Prostate gland (tissue), 2 donors: ENCODE measurements around the gene MICU1. TPM values are rescaled to one million over a fixed set of nuclear protein-coding genes. Genes with fewer than 3 reads are reported as not detected.

Experiments used
- DNase-seq: peaks from one replicate; pipeline ENCODE4 v3.0.0-alpha.2; 2019; ENCODE audit warnings: low spot score
- H3K27ac ChIP-seq, 2 donors: fragments of 200-600 bp; sonication (generic); 2 replicates each; pipeline ENCODE4 v1.5.1; 2017 to 2019
- H3K27me3 ChIP-seq: fragments of 200-600 bp; sonication (generic); replicated peaks from 2 replicates; pipeline ENCODE4 v1.5.1; 2019; ENCODE audit not compliant: insufficient read depth
- H3K36me3 ChIP-seq, 2 donors: fragments of 200-600 bp; sonication (generic); 1 replicate in 1 of 2; 2 replicates in 1 of 2; pipeline versions ENCODE4 v1.5.1 to v1.8.1; 2017 to 2019
- H3K4me1 ChIP-seq: fragments of 200-600 bp; sonication (generic); replicated peaks from 2 replicates; pipeline ENCODE4 v1.5.1; 2019
- H3K4me3 ChIP-seq, 2 donors: fragments of 200-600 bp; sonication (generic); 2 replicates each; pipeline ENCODE4 v1.5.1; 2017 to 2019
- H3K9me3 ChIP-seq: fragments of 200-600 bp; sonication (generic); 2 replicates; pipeline ENCODE4 v1.5.1; 2017
- POLR2A ChIP-seq: fragments of 450-650 bp; IDR thresholded peaks from one replicate; pipeline ENCODE4 v1.6.1; 2016; ENCODE audit warnings: antibody characterized with exemption, mild to moderate bottlenecking
- POLR2AphosphoS5 ChIP-seq: sonication (generic); formaldehyde crosslinking; IDR thresholded peaks from one replicate; pipeline ENCODE4 v1.6.1; 2017; ENCODE audit warnings: antibody characterized with exemption
- WGBS: methylation state at CpG from one replicate; pipeline ENCODE4 v1.1.5; 2018; 5-methylcytosine and 5-hydroxymethylcytosine counted together
- intact Hi-C: fragments of 100-400 bp; cut with DNase I; formaldehyde crosslinking; loops from one replicate; pipeline ENCODE4 v1.14.2; 2022
- total RNA-seq, 2 donors: library from RNA; depleted of rRNA; stranded (reverse); fragments of >200 nt; gene quantifications; one replicate each; pipeline ENCODE4 v1.1.0, GENCODE V29; 2016
- TF ChIP-seq, protein P1 (sequence below), 4 experiments: fragments of 200-600 bp in 2 of 4; fragments of 450-650 bp in 2 of 4; sonication (generic) in 2 of 4; IDR thresholded peaks; 1 replicate in 3 of 4; 2 replicates in 1 of 4; pipeline ENCODE4 v1.5.1; 2016 to 2019; ENCODE audit warnings: antibody characterized with exemption in 4 of 4, mild to moderate bottlenecking in 2 of 4, moderate library complexity in 2 of 4

Gene MICU1
- total RNA-seq, 2 donors from 2014 or later = 41.0 to 42.0 TPM

DNA sequence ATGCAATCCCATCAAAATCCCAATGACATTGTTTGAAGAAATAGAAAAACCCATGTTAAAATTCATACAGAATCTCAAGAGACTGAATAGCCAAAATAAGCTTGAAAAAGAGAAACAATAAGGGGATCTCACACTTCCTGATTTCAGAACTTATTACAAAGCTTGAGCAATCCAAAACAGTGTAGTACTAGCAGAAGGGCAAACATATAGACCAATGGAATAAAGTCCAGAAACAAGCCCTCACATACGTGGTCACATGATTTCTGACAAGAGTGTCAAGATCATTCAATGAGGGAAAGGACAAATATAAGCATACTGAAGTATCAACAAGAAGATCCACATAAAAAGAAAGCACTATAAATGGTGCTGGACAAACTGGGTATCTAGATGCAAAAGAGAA lies 31.9 kb downstream of the MICU1 start:
- no peaks in the 10 kb centered on the region for H3K27me3 ChIP-seq
- H3K36me3 ChIP-seq = no peaks in the 10 kb centered on the region
- H3K27ac ChIP-seq = no peak overlapping the region
- no peaks in the 10 kb centered on the region for H3K9me3 ChIP-seq
- intact Hi-C loops = no loop called here
- 92% methylated on average over 1 of the region's 1 CpG for WGBS
- no peak overlapping the region for H3K4me3 ChIP-seq
- no peaks in the 10 kb centered on the region for H3K4me1 ChIP-seq
- DNase-seq = no peak
- TF ChIP-seq, protein P1, sequence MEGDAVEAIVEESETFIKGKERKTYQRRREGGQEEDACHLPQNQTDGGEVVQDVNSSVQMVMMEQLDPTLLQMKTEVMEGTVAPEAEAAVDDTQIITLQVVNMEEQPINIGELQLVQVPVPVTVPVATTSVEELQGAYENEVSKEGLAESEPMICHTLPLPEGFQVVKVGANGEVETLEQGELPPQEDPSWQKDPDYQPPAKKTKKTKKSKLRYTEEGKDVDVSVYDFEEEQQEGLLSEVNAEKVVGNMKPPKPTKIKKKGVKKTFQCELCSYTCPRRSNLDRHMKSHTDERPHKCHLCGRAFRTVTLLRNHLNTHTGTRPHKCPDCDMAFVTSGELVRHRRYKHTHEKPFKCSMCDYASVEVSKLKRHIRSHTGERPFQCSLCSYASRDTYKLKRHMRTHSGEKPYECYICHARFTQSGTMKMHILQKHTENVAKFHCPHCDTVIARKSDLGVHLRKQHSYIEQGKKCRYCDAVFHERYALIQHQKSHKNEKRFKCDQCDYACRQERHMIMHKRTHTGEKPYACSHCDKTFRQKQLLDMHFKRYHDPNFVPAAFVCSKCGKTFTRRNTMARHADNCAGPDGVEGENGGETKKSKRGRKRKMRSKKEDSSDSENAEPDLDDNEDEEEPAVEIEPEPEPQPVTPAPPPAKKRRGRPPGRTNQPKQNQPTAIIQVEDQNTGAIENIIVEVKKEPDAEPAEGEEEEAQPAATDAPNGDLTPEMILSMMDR (IDR thresholded peaks at IDR 0.05) = no peak
- TF ChIP-seq POLR2AphosphoS5 (no peak), POLR2A (no peak)

DNA sequence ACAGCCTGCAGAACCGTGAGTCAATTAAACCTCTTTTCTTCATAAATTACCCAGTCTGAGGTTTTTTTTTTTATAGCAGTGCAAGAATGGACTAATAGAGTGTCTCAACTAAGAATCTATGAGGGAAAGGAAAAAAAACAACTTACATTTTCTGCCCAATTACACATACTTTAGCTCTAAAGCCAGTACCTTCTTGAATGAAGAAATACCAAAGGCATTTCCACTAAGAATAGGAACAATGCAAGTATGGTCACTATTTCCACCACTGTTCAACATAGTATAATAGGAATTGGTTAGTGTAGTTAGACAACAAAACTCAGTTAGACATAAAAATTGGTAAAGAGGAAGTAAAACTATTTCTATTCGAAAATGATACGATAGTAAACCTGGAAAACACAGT lies 37.6 kb downstream of the MICU1 start:
- no peaks in the 10 kb centered on the region for H3K27me3 ChIP-seq
- no peak overlapping the region for H3K27ac ChIP-seq
- H3K4me1 ChIP-seq = no peaks in the 10 kb centered on the region
- H3K36me3 ChIP-seq = no peaks in the 10 kb centered on the region
- WGBS = 91% methylated on average over 3 of the region's 3 CpGs
- intact Hi-C loops = no loop called here
- TF ChIP-seq POLR2A (no peak), POLR2AphosphoS5 (no peak)
- TF ChIP-seq, protein P1 (IDR thresholded peaks at IDR 0.05) = no peak
- no peaks in the 10 kb centered on the region for H3K9me3 ChIP-seq
- DNase-seq = no peak
- H3K4me3 ChIP-seq = no peak overlapping the region

DNA sequence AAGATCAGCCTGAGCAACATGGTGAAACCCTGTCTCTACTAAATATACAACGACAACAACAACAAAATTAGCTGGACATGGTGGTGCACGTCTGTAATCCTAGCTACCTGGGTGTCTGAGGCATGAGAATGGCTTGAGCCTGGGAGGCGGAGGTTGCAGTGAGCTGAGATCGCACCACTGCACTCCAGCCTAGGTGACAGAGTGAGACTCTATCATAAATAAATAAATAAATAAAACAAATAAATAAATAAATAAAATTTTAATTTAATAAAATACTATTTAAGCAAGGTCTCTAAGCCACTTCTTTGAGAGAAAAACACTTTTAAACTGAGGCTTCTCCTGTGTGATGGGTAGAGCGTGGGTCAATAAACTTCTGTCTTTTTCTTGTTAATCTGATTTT lies 38.3 kb downstream of the MICU1 start:
- no peaks in the 10 kb centered on the region for H3K4me1 ChIP-seq
- no peaks in the 10 kb centered on the region for H3K27me3 ChIP-seq
- intact Hi-C loops = no loop called here
- TF ChIP-seq POLR2A = no peak
- TF ChIP-seq, protein P1 (IDR thresholded peaks at IDR 0.05) = no peak
- no peak for TF ChIP-seq POLR2AphosphoS5
- WGBS = 98% methylated on average over 5 of the region's 5 CpGs
- no peaks in the 10 kb centered on the region for H3K9me3 ChIP-seq
- H3K36me3 ChIP-seq = no peaks in the 10 kb centered on the region
- no peak for DNase-seq
- H3K27ac ChIP-seq = no peak overlapping the region
- H3K4me3 ChIP-seq = no peak overlapping the region

DNA sequence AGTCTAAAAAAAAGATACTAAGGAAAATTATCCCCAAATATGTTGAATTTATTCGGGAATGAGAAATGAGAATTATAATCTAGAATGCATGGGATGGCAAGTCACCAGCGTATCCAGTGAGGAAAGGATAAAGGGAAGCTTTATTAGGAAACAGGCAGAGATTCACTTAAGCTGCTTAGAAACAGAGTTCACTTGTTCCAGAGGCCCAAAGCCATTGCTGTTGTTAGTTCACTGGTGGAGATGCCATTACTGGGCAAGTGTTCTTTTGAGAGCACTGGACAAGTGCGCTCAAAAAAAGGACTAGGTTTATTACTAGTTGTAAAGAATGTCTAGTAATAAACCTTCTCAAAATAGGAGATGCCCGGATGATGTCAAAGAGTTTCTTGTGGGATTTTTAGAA lies 51.2 kb downstream of the MICU1 start:
- intact Hi-C loops = no loop called here
- no peak for TF ChIP-seq POLR2AphosphoS5
- TF ChIP-seq, protein P1 (IDR thresholded peaks at IDR 0.05) = no peak
- TF ChIP-seq POLR2A = no peak
- no peak overlapping the region for H3K4me3 ChIP-seq

DNA sequence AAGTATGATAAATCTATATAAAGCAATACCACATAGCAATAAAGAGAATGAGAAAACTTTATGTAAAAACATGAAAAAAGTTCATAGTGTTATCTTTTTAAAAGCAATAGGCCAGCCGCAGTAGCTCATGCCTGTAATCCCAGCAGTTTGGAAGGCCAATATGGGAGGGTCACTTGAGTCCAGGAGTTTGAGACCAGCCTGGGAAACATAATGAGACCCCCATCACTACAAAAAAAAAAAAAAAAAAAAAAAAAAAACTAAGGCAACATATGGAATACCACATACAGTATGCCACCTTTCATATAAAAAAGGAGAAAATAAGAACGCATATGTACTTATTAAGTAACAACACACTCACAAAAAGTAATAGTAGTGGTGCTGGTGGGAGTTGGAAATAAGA lies 52.8 kb downstream of the MICU1 start:
- Histone ChIP-seq H3K27me3 (no peaks in the 10 kb centered on the region), H3K4me1 (no peaks in the 10 kb centered on the region), H3K36me3 (no peaks in the 10 kb centered on the region), H3K27ac (no peak overlapping the region), H3K4me3 (no peak overlapping the region), H3K9me3 (no peaks in the 10 kb centered on the region)
- no peak for DNase-seq
- TF ChIP-seq POLR2AphosphoS5 (no peak), POLR2A (no peak)
- TF ChIP-seq, protein P1 (IDR thresholded peaks at IDR 0.05) = no peak
- intact Hi-C loops = no loop called here
- 92% methylated on average over 2 of the region's 2 CpGs for WGBS

More for the DNA sequence above, 51.2 kb downstream of the MICU1 start:
- Histone ChIP-seq H3K4me1 (no peaks in the 10 kb centered on the region), H3K27me3 (no peaks in the 10 kb centered on the region), H3K27ac (no peak overlapping the region), H3K9me3 (no peaks in the 10 kb centered on the region), H3K36me3 (no peaks in the 10 kb centered on the region)
- DNase-seq = no peak
- 93% methylated on average over 4 of the region's 4 CpGs for WGBS
